H1 (cell line): ENCODE measurements around the gene PITPNC1. TPM values are rescaled to one million over a fixed set of nuclear protein-coding genes. Genes with fewer than 3 reads are reported as not detected.

Experiments
- CTCF ChIA-PET: fragments of 300-600 bp; sonication (Branson Sonifier 250); formaldehyde crosslinking; loops from one replicate; lab custom pipeline; 2021; ENCODE audit not compliant: partially characterized antibody; lab: Charles Lee
- POLR2A ChIA-PET: fragments of 300-600 bp; sonication (Branson Sonifier 250); formaldehyde crosslinking; loops from one replicate; lab custom pipeline; 2021; ENCODE audit warnings: inconsistent platforms; ENCODE audit not compliant: partially characterized antibody; lab: Charles Lee
- DNase-seq, 2 experiments: peaks; one replicate each; pipeline versions ENCODE4 v3.0.0 to v3.0.0-alpha.2; 2010 to 2022; ENCODE audit warnings: low spot score in 2 of 2, low read depth in 1 of 2, mixed read lengths in 1 of 2
- FAIRE-seq: peaks from 2 replicates; lab custom pipeline; 2011; peaks lifted over from hg19 to GRCh38; lab: Jason Lieb, UNC
- H2AFZ ChIP-seq: 2 replicates; pipeline ENCODE4 v1.8.1; 2012; ENCODE audit warnings: low read length, inconsistent platforms
- H2AK5ac ChIP-seq: 2 replicates; pipeline ENCODE4 v1.6.1; 2013; ENCODE audit warnings: low read depth, low read length
- H2BK120ac ChIP-seq: replicated peaks from 2 replicates; pipeline ENCODE3; 2013; ENCODE audit warnings: low read depth, low read length, inconsistent platforms
- H2BK12ac ChIP-seq: 2 replicates; pipeline ENCODE4 v1.6.1; 2013; ENCODE audit warnings: low read depth, low read length
- H2BK15ac ChIP-seq: 2 replicates; pipeline ENCODE4 v1.6.1; 2013; ENCODE audit warnings: low read length
- H2BK20ac ChIP-seq: 2 replicates; pipeline ENCODE4 v1.6.1; 2013; ENCODE audit warnings: low read length
- H2BK5ac ChIP-seq: 2 replicates; pipeline ENCODE4 v1.6.1; 2013; ENCODE audit warnings: low read depth, low read length
- H3K14ac ChIP-seq: 2 replicates; pipeline ENCODE4 v1.6.1; 2013; ENCODE audit warnings: inconsistent platforms; ENCODE audit not compliant: insufficient read length
- H3K18ac ChIP-seq: 2 replicates; pipeline ENCODE4 v1.6.1; 2013; ENCODE audit warnings: low read length; ENCODE audit errors: extremely low read depth
- H3K23ac ChIP-seq: 2 replicates; pipeline ENCODE4 v1.6.1; 2013; ENCODE audit warnings: inconsistent platforms; ENCODE audit not compliant: insufficient read length
- H3K23me2 ChIP-seq: 2 replicates; pipeline ENCODE4 v1.6.1; 2013; ENCODE audit warnings: low read depth, low read length
- H3K27ac ChIP-seq: 2 replicates; pipeline ENCODE4 v1.6.1; 2011; ENCODE audit warnings: low read depth, low read length, inconsistent platforms
- H3K27me3 ChIP-seq, 4 experiments: replicated peaks in 1 of 4; 1 replicate in 1 of 4; 2 replicates in 3 of 4; pipeline versions ENCODE4 v1.6.1 to v1.8.1; 2011 to 2013; ENCODE audit warnings: low read length in 3 of 4, mild to moderate bottlenecking in 3 of 4, inconsistent platforms in 2 of 4, mixed read lengths in 2 of 4, moderate library complexity in 1 of 4; ENCODE audit not compliant: control insufficient read depth in 3 of 4, insufficient read depth in 3 of 4; ENCODE audit errors: extremely low read depth in 1 of 4
- H3K36me3 ChIP-seq, 4 experiments: 2 replicates each; pipeline versions ENCODE4 v1.6.1 to v1.8.1; 2011 to 2013; ENCODE audit warnings: mild to moderate bottlenecking in 4 of 4, low read length in 3 of 4, moderate library complexity in 2 of 4, control low read depth in 1 of 4, inconsistent platforms in 1 of 4; ENCODE audit not compliant: insufficient read depth in 4 of 4, control insufficient read depth in 2 of 4
- H3K4ac ChIP-seq: replicated peaks from 2 replicates; pipeline ENCODE3; 2013; ENCODE audit warnings: low read length, low read depth, mixed read lengths, inconsistent platforms; ENCODE audit not compliant: insufficient read length
- H3K4me1 ChIP-seq, 4 experiments: replicated peaks in 1 of 4; 1 replicate in 1 of 4; 2 replicates in 3 of 4; pipeline versions ENCODE4 v1.6.1 to v1.8.1; 2011 to 2013; ENCODE audit warnings: low read length in 3 of 4, inconsistent platforms in 2 of 4, mixed read lengths in 1 of 4; ENCODE audit not compliant: insufficient read depth in 4 of 4, control insufficient read depth in 3 of 4
- H3K4me2 ChIP-seq, 2 experiments: 2 replicates each; pipeline versions ENCODE4 v1.6.1 to v1.8.1; 2011 to 2013; ENCODE audit warnings: low read depth in 2 of 2, low read length in 2 of 2, control low read depth in 1 of 2, inconsistent platforms in 1 of 2, mild to moderate bottlenecking in 1 of 2; ENCODE audit not compliant: insufficient read depth in 1 of 2
- H3K4me3 ChIP-seq, 4 experiments: fragments of 200-600, 300-600 bp in 1 of 4; sonication (generic), shearing (Covaris generic), sonication (Bioruptor Twin) in 1 of 4; 2 replicates each; pipeline versions ENCODE4 v1.5.1 to v1.8.1; 2011 to 2016; ENCODE audit warnings: low read length in 4 of 4, low read depth in 3 of 4, control low read depth in 2 of 4, inconsistent platforms in 2 of 4, mild to moderate bottlenecking in 2 of 4, mixed read lengths in 1 of 4, moderate library complexity in 1 of 4; ENCODE audit not compliant: insufficient read depth in 2 of 4; ENCODE audit errors: extremely low read depth in 1 of 4
- H3K56ac ChIP-seq: replicated peaks from 2 replicates; pipeline ENCODE3; 2013; ENCODE audit warnings: low read depth, mild to moderate bottlenecking, mixed read lengths, low read length, inconsistent platforms; ENCODE audit not compliant: insufficient read length
- H3K79me1 ChIP-seq: 2 replicates; pipeline ENCODE4 v1.6.1; 2013; ENCODE audit warnings: low read depth, low read length, control low read depth
- H3K79me2 ChIP-seq, 2 experiments: 2 replicates each; pipeline versions ENCODE4 v1.6.1 to v1.8.1; 2012 to 2013; ENCODE audit warnings: low read length in 2 of 2, mild to moderate bottlenecking in 2 of 2, inconsistent platforms in 1 of 2; ENCODE audit not compliant: insufficient read depth in 2 of 2, control insufficient read depth in 1 of 2
- H3K9ac ChIP-seq, 4 experiments: replicated peaks in 1 of 4; 1 replicate in 1 of 4; 2 replicates in 3 of 4; pipeline versions ENCODE4 v1.6.1 to v1.8.1; 2011 to 2013; ENCODE audit warnings: low read depth in 3 of 4, low read length in 3 of 4, control low read depth in 2 of 4, mild to moderate bottlenecking in 2 of 4, moderate library complexity in 2 of 4, inconsistent platforms in 1 of 4; ENCODE audit errors: extremely low read depth in 1 of 4
- H3K9me3 ChIP-seq, 2 experiments: 2 replicates each; pipeline versions ENCODE4 v1.6.1 to v1.8.1; 2012 to 2013; ENCODE audit warnings: mild to moderate bottlenecking in 2 of 2, moderate library complexity in 2 of 2, control low read depth in 1 of 2, inconsistent platforms in 1 of 2, low read depth in 1 of 2, low read length in 1 of 2, mixed read lengths in 1 of 2; ENCODE audit not compliant: insufficient read depth in 2 of 2
- H4K20me1 ChIP-seq, 2 experiments: replicated peaks in 1 of 2; 2 replicates each; pipeline versions ENCODE3 to v1.8.1; 2011 to 2013; ENCODE audit warnings: inconsistent platforms in 2 of 2, low read length in 2 of 2, mild to moderate bottlenecking in 1 of 2; ENCODE audit not compliant: insufficient read depth in 2 of 2, control insufficient read depth in 1 of 2
- H4K5ac ChIP-seq: 2 replicates; pipeline ENCODE4 v1.6.1; 2013; ENCODE audit warnings: low read length, low read depth, mixed read lengths, inconsistent platforms; ENCODE audit not compliant: insufficient read length
- H4K8ac ChIP-seq: 2 replicates; pipeline ENCODE4 v1.8.0; 2013; ENCODE audit warnings: mild to moderate bottlenecking, moderate library complexity, low read length, inconsistent platforms; ENCODE audit not compliant: insufficient read depth; ENCODE audit errors: extremely low read depth
- H4K91ac ChIP-seq: replicated peaks from 2 replicates; pipeline ENCODE3; 2013; ENCODE audit warnings: low read length, mixed read lengths, inconsistent platforms; ENCODE audit not compliant: insufficient read length
- ASH2L ChIP-seq: fragments of 200-600, 300-600 bp; sonication (generic); IDR thresholded peaks from one replicate; pipeline ENCODE4 v1.7.1; 2017; ENCODE audit warnings: low read length
- CBX8 ChIP-seq: fragments of 300-800, 300-1000 bp; sonication (generic); IDR thresholded peaks from 2 replicates; pipeline ENCODE4 v1.7.1; 2016; ENCODE audit warnings: low read depth, low read length, borderline replicate concordance
- CHD1 ChIP-seq: IDR thresholded peaks from 2 replicates; pipeline ENCODE4 v1.6.1; 2012; ENCODE audit warnings: low read depth, low read length, improper control_type of control experiment
- KDM4A ChIP-seq: IDR thresholded peaks from one replicate; pipeline ENCODE4 v1.7.1; 2012; ENCODE audit warnings: low read depth, mild to moderate bottlenecking, moderate library complexity, low read length, inconsistent platforms; ENCODE audit not compliant: severe bottlenecking
- MAFK ChIP-seq: IDR thresholded peaks from 2 replicates; pipeline ENCODE4 v1.6.1; 2012; ENCODE audit warnings: low read depth, mild to moderate bottlenecking, improper control_type of control experiment, low read length
- PHF8 ChIP-seq: fragments of 200-600 bp; sonication (generic); conservative IDR thresholded peaks from 2 replicates; pipeline ENCODE4 v1.7.1; 2012; ENCODE audit warnings: low read depth, mild to moderate bottlenecking, inconsistent platforms, low read length, moderate library complexity
- POLR2AphosphoS5 ChIP-seq: IDR thresholded peaks from 2 replicates; pipeline ENCODE4 v1.6.1; 2011; ENCODE audit warnings: low read depth, low read length
- POU5F1 ChIP-seq: IDR thresholded peaks from 2 replicates; pipeline ENCODE4 v1.6.1; 2011; ENCODE audit warnings: low read depth, mild to moderate bottlenecking, low read length, moderate library complexity
- RFX5 ChIP-seq: IDR thresholded peaks from 2 replicates; pipeline ENCODE4 v1.6.1; 2011; ENCODE audit warnings: low read depth, low read length, improper control_type of control experiment, borderline replicate concordance
- SIN3A ChIP-seq, 2 experiments: IDR thresholded peaks in 1 of 2; conservative IDR thresholded peaks in 1 of 2; 2 replicates each; pipeline ENCODE4 v1.6.1; 2011 to 2012; ENCODE audit warnings: low read length in 2 of 2, improper control_type of control experiment in 1 of 2, low read depth in 1 of 2, mild to moderate bottlenecking in 1 of 2
- SIX5 ChIP-seq: IDR thresholded peaks from 2 replicates; pipeline ENCODE4 v1.6.1; 2011; ENCODE audit warnings: mild to moderate bottlenecking, low read depth, low read length
- SP2 ChIP-seq: IDR thresholded peaks from 2 replicates; pipeline ENCODE4 v1.6.1; 2012; ENCODE audit warnings: mild to moderate bottlenecking, low read length, inconsistent platforms
- SRF ChIP-seq: IDR thresholded peaks from 2 replicates; pipeline ENCODE4 v1.6.1; 2011; ENCODE audit warnings: mild to moderate bottlenecking, low read depth, low read length, moderate library complexity
- TCF12 ChIP-seq: IDR thresholded peaks from 2 replicates; pipeline ENCODE4 v1.6.1; 2011; ENCODE audit warnings: low read depth, mild to moderate bottlenecking, low read length
- WGBS, 2 experiments: shearing (Covaris generic) in 1 of 2; methylation state at CpG; one replicate each; pipeline versions ENCODE4 v1.1.6 to v1.1.7; 2013 to 2015; ENCODE audit warnings: low lambda C conversion rate in 2 of 2, mixed read lengths in 2 of 2, inconsistent platforms in 1 of 2, low coverage in 1 of 2, missing lambda C conversion rate in 1 of 2; ENCODE audit not compliant: insufficient replicate concordance in 2 of 2, insufficient coverage in 1 of 2, insufficient read length in 1 of 2; ENCODE audit errors: extremely low coverage in 1 of 2, missing lambda C conversion rate in 1 of 2; 5-methylcytosine and 5-hydroxymethylcytosine counted together
- polyA plus RNA-seq, 7 experiments: library from polyadenylated mRNA; depleted of rRNA in 3 of 7; stranded (reverse) in 5 of 7; unstranded in 2 of 7; fragments of >200 nt in 5 of 7; fragments of 200-250 nt in 2 of 7; gene quantifications; 1 replicate in 5 of 7; 2 replicates in 1 of 7; 4 replicates in 1 of 7; pipeline versions ENCODE4 v1.2.1 to v1.2.3, GENCODE V29; 2011 to 2013; ENCODE audit warnings: missing spikeins in 2 of 7, mixed read lengths in 2 of 7
- total RNA-seq: library from RNA; stranded (reverse); fragmentation: NEBNext Ultra II Directional; extraction: Animal tissue kit (Norgen Biotek cat#: 25700); gene quantifications from 2 replicates; pipeline ENCODE4 v1.2.1, GENCODE V29; 2021
- TF ChIP-seq, protein P1 (sequence below): IDR thresholded peaks from 2 replicates; pipeline ENCODE4 v1.6.1; 2011; ENCODE audit warnings: low read depth, mild to moderate bottlenecking, low read length; ENCODE audit not compliant: insufficient read depth

The PITPNC1 gene
- total and polyA plus RNA-seq, 2 of the 8 experiments (the other 6 are each of a cell fraction or from before 2014, with no cell fraction given): 17.6 to 54.7 TPM

- Histone ChIP-seq H2BK120ac (no peak overlapping the region), H3K14ac (no peak overlapping the region), H3K36me3 (no peaks in the 10 kb centered on the region; a peak in 1 of 8 replicates), H2AK5ac (no peak overlapping the region), H3K79me2 (peaks cover 10 to 71% of the 10 kb centered on the region in 2 experiments), H4K5ac (no peak overlapping the region), H2AFZ (no peak overlapping the region), H4K8ac (no peak overlapping the region), H3K56ac (no peak overlapping the region), H3K4me1 (no peaks in the 10 kb centered on the region), H4K20me1 (no peaks in the 10 kb centered on the region), H2BK12ac (no peak overlapping the region), H3K27me3 (no peaks in the 10 kb centered on the region), H4K91ac (no peak overlapping the region), H3K23me2 (no peaks in the 10 kb centered on the region), H3K79me1 (peaks cover 4% of the 10 kb centered on the region), H2BK15ac (no peak overlapping the region), H3K18ac (no peak overlapping the region), H3K9ac (no peak overlapping the region), H3K4me2 (no peak overlapping the region), H3K4me3 (no peak overlapping the region), H3K9me3 (peaks cover 4 to 5% of the 10 kb centered on the region in 2 experiments; a peak in 2 of 4 replicates), H2BK5ac (no peak overlapping the region), H3K23ac (no peak overlapping the region), H2BK20ac (no peak overlapping the region), H3K27ac (no peak overlapping the region), H3K4ac (no peak overlapping the region)
- no peak for DNase-seq
- ChIA-PET POLR2A (interaction anchor here (1.3 kb wide), 1 partner anchor 9 kb away, joined by 3 read pairs; no protein-coding TSS in a partner anchor), CTCF (interaction anchor here (1.3 kb wide), 1 partner anchor 58 kb away, joined by 3 read pairs; no protein-coding TSS in a partner anchor)
- no peak for FAIRE-seq
- WGBS, 2 experiments: 92% methylated on average over 4 of the region's 4 CpGs; no CpG with 5 or more reads in 1 of the 2 experiments
- no peak for TF ChIP-seq CHD1
- TF ChIP-seq ASH2L: no peak
- no peak for TF ChIP-seq RFX5
- TF ChIP-seq, protein P1, sequence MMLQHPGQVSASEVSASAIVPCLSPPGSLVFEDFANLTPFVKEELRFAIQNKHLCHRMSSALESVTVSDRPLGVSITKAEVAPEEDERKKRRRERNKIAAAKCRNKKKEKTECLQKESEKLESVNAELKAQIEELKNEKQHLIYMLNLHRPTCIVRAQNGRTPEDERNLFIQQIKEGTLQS: no peak
- TF ChIP-seq SIN3A (conservative IDR thresholded peaks at IDR 0.05 in 1 of 2, IDR thresholded peaks at IDR 0.05 in 1 of 2; ENCODE audit: low read depth in 1 of 2, low read length in 2 of 2): no peak
- TF ChIP-seq KDM4A: no peak
- TF ChIP-seq MAFK: no peak
- TF ChIP-seq CBX8: no peak
- TF ChIP-seq POU5F1: no peak
- no peak for TF ChIP-seq SRF
- TF ChIP-seq PHF8: no peak
- no peak for TF ChIP-seq SP2
- no peak for TF ChIP-seq POLR2AphosphoS5
- TF ChIP-seq SIX5: no peak
- no peak for TF ChIP-seq TCF12
These were observed 35.0 kb downstream of the PITPNC1 start for GRCh38 chr17:67412032-67412431.
